Subcutaneous adipose tissue (tissue), 4 donors: ENCODE measurements around the gene ZFYVE26. TPM values are rescaled to one million over a fixed set of nuclear protein-coding genes. Genes with fewer than 3 reads are reported as not detected.

Experiments
- small RNA-seq: library from RNA; depleted of rRNA; stranded (forward); fragments of <200 nt; gene quantifications from one replicate; pipeline ENCODE3, GENCODE V24; 2016
- total RNA-seq, 4 donors: library from RNA; depleted of rRNA; stranded (reverse); fragments of >200 nt; gene quantifications; one replicate each; pipeline ENCODE4 v1.1.0, GENCODE V29; 2016
- TF ChIP-seq, protein P1 (sequence below): fragments of 450-650 bp; IDR thresholded peaks from one replicate; pipeline ENCODE4 v1.5.1; 2016; ENCODE audit warnings: low read depth, mild to moderate bottlenecking, control low read depth, antibody characterized with exemption, moderate library complexity

ZFYVE26 gene
- total RNA-seq, 4 donors from 2014 or later, result 25.6 to 40.3 (median 35.4) TPM

DNA sequence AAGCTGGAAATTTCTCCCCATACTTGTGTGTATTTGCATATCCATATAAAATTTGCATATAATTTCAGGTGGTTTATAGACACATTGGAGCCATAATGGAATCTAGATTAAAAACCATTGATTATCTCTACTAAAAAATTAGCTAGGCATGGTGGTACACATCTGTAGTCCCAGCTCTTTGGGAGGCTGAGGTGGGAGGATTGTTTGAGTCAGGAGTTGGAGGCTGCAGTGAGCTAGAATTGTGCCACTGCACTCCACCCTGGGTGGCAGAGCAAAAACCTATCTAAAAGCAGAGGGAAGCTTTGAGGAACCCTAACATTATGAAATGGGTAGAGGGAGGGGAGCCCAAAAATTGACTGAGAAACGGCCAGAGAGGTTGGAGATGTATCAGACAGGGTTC, 118.2 kb downstream of the ZFYVE26 start:
- TF ChIP-seq, protein P1, sequence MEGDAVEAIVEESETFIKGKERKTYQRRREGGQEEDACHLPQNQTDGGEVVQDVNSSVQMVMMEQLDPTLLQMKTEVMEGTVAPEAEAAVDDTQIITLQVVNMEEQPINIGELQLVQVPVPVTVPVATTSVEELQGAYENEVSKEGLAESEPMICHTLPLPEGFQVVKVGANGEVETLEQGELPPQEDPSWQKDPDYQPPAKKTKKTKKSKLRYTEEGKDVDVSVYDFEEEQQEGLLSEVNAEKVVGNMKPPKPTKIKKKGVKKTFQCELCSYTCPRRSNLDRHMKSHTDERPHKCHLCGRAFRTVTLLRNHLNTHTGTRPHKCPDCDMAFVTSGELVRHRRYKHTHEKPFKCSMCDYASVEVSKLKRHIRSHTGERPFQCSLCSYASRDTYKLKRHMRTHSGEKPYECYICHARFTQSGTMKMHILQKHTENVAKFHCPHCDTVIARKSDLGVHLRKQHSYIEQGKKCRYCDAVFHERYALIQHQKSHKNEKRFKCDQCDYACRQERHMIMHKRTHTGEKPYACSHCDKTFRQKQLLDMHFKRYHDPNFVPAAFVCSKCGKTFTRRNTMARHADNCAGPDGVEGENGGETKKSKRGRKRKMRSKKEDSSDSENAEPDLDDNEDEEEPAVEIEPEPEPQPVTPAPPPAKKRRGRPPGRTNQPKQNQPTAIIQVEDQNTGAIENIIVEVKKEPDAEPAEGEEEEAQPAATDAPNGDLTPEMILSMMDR, result no peak

DNA sequence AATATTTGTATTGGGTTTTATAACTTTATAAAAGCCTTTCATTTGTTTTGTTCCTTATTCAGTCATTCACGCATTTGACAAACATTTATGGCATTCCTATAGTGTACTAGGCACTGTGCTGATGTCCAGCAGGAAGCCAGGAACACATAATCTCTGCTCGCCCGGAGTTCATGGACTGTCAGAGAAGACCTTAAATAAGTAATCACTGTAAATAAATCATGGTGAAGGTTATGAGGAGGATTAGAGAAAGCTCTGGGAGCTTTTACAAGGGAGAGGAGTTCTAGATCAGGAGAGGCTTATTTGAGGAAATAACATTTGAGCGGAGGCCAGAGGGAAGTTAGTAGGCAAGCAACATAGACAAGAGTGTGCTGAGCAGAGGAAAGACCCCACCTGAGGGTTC, 119.4 kb downstream of the ZFYVE26 start:
- TF ChIP-seq, protein P1, result no peak

Small RNA genes lying within 50 kb of the gene (small RNA-seq; reads per million reads assigned to genes)
- gene AL049779.3 (not detected), gene RN7SL369P (not detected)

Other genes starting within 250 kb of the ZFYVE26 start
- gene PIGH, start 216.3 kb downstream of the ZFYVE26 start, total RNA-seq, result 10 to 100 TPM; 17.4 to 25.5 (median 24.3) TPM
- 1 to 10 TPM; 2.0 to 4.1 (median 3.3) TPM for gene ARG2, start 196.7 kb downstream of the ZFYVE26 start, total RNA-seq
- gene VTI1B, start 142.0 kb downstream of the ZFYVE26 start, total RNA-seq, result 100 to 1,000 TPM in 3 of 4 donors, 10 to 100 TPM in 1; 97.6 to 218 (median 144) TPM
- gene RDH11, start 120.8 kb downstream of the ZFYVE26 start, total RNA-seq, result 10 to 100 TPM; 25.8 to 45.5 (median 32.8) TPM
- 1 to 10 TPM in 1 of 4 donors, not detected in 3; 1.5 TPM for gene RDH12, start 114.7 kb downstream of the ZFYVE26 start, total RNA-seq
- gene RAD51B, start 3.2 kb upstream of the ZFYVE26 start, total RNA-seq, result 10 to 100 TPM in 3 of 4 donors, 1 to 10 TPM in 1; 9.7 to 24.1 (median 16.7) TPM